Choroid plexus epithelial cell (primary cell): Measurements from ENCODE around the gene FHDC1.
A peak's percentile ranks its signal among the peaks of the same experiment; 100 is the strongest.

ENCODE experiments used
- DNase-seq: peaks from one replicate; pipeline ENCODE4 v3.0.0-alpha.2; 2010; ENCODE audit warnings: low read depth
- H3K4me3 ChIP-seq: 2 replicates; pipeline ENCODE4 v1.5.1; 2011; ENCODE audit warnings: low read depth, mild to moderate bottlenecking, control low read depth, low read length, moderate library complexity
- CTCF ChIP-seq: conservative IDR thresholded peaks from 2 replicates; pipeline ENCODE4 v1.5.1; 2011; ENCODE audit warnings: low read depth, mild to moderate bottlenecking, control low read depth, inconsistent platforms, low read length, moderate library complexity

FHDC1 gene

GRCh38 chr4:152972821-152973628 lies 36.9 kb downstream of the FHDC1 start:
- DNase-seq, result peak; percentile 85
- H3K4me3 ChIP-seq, result no peak overlapping the region
- TF ChIP-seq CTCF, result no peak

GRCh38 chr4:152973629-152974467 lies 37.7 kb downstream of the FHDC1 start:
- DNase-seq, result no peak
- H3K4me3 ChIP-seq, result no peak overlapping the region
- TF ChIP-seq CTCF, result no peak

GRCh38 chr4:152974468-152975379 lies 38.6 kb downstream of the FHDC1 start:
- no peak for DNase-seq
- TF ChIP-seq CTCF, result no peak

GRCh38 chr4:152975380-152976211 lies 39.5 kb downstream of the FHDC1 start:
- H3K4me3 ChIP-seq, result no peak overlapping the region
- TF ChIP-seq CTCF, result no peak
- no peak for DNase-seq

More at GRCh38 chr4:152974468-152975379, 38.6 kb downstream of the FHDC1 start:
- no peak overlapping the region for H3K4me3 ChIP-seq

- DNase-seq, result no peak
- TF ChIP-seq CTCF, result no peak
Observed at GRCh38 chr4:152976212-152976761, 40.2 kb downstream of the FHDC1 start.

More at GRCh38 chr4:152976212-152976761, 40.2 kb downstream of the FHDC1 start:
- no peak overlapping the region for H3K4me3 ChIP-seq
